SK-N-SH (cell line): ENCODE results near the gene LRRC56. TPM values are rescaled to one million over a fixed set of nuclear protein-coding genes. Genes with fewer than 3 reads are reported as not detected.

ENCODE experiments used
- CTCF ChIA-PET: fragments of 300-600, 350-600 bp; formaldehyde crosslinking; extraction: SDS; loops from one replicate; lab custom pipeline; 2021; lab: Yijun Ruan, JAX
- POLR2A ChIA-PET: fragments of 350-600 bp; sonication (Branson Sonifier 250); formaldehyde crosslinking; extraction: SDS; loops from one replicate; lab custom pipeline; 2020; ENCODE audit warnings: antibody characterized with exemption, inconsistent platforms; lab: Yijun Ruan, JAX
- DNase-seq: peaks from one replicate; pipeline ENCODE4 v3.0.0; 2012
- H2AFZ ChIP-seq: fragments of 200-600 bp; sonication (generic); 2 replicates; pipeline ENCODE4 v1.8.1; 2016; ENCODE audit warnings: antibody characterized with exemption, mild to moderate bottlenecking, low read depth
- H3F3A ChIP-seq: fragments of 200-600 bp; sonication (generic); replicated peaks from 2 replicates; pipeline ENCODE3; 2016; ENCODE audit warnings: antibody characterized with exemption, mild to moderate bottlenecking; ENCODE audit not compliant: insufficient read depth
- H3K27ac ChIP-seq, 2 experiments: fragments of 200-500 bp in 1 of 2; fragments of 200-600 bp in 1 of 2; sonication (Bioruptor generic) in 1 of 2; sonication (generic), shearing (Covaris generic) in 1 of 2; 2 replicates each; pipeline versions ENCODE4 v1.5.1 to v1.6.1; 2014 to 2016; ENCODE audit warnings: low read depth in 2 of 2, inconsistent platforms in 1 of 2, low read length in 1 of 2, mild to moderate bottlenecking in 1 of 2, mixed read lengths in 1 of 2
- H3K27me3 ChIP-seq: fragments of 200-600 bp; sonication (generic), shearing (Covaris generic); 2 replicates; pipeline ENCODE4 v1.6.1; 2016; ENCODE audit warnings: mixed run types; ENCODE audit not compliant: insufficient read depth
- H3K36me3 ChIP-seq, 2 experiments: fragments of 200-500 bp in 1 of 2; fragments of 200-600 bp in 1 of 2; sonication (Bioruptor generic) in 1 of 2; sonication (generic) in 1 of 2; replicated peaks in 1 of 2; 2 replicates each; pipeline versions ENCODE3 to v1.5.1; 2014 to 2016; ENCODE audit warnings: low read length in 1 of 2, mild to moderate bottlenecking in 1 of 2; ENCODE audit not compliant: insufficient read depth in 2 of 2, control insufficient read depth in 1 of 2
- H3K4me1 ChIP-seq, 2 experiments: fragments of 200-500 bp in 1 of 2; fragments of 200-600 bp in 1 of 2; sonication (Bioruptor generic) in 1 of 2; sonication (generic), shearing (Covaris generic) in 1 of 2; 2 replicates each; pipeline versions ENCODE4 v1.5.1 to v1.6.1; 2014 to 2016; ENCODE audit warnings: low read depth in 1 of 2, low read length in 1 of 2, mixed run types in 1 of 2; ENCODE audit not compliant: insufficient read depth in 2 of 2, control insufficient read depth in 1 of 2
- H3K4me2 ChIP-seq: fragments of 200-600 bp; sonication (generic), shearing (Covaris generic); 2 replicates; pipeline ENCODE4 v1.6.1; 2017; ENCODE audit warnings: mixed run types
- H3K4me3 ChIP-seq, 2 experiments: fragments of 200-500 bp in 1 of 2; fragments of 200-600 bp in 1 of 2; sonication (Bioruptor generic) in 1 of 2; sonication (generic), shearing (Covaris generic) in 1 of 2; 2 replicates each; pipeline versions ENCODE4 v1.5.1 to v1.8.1; 2014 to 2016; ENCODE audit warnings: low read depth in 2 of 2, inconsistent platforms in 1 of 2, low read length in 1 of 2, mild to moderate bottlenecking in 1 of 2, mixed read lengths in 1 of 2, moderate library complexity in 1 of 2
- H3K79me2 ChIP-seq: fragments of 200-600 bp; sonication (generic); 2 replicates; pipeline ENCODE4 v1.8.1; 2017; ENCODE audit warnings: mild to moderate bottlenecking; ENCODE audit not compliant: insufficient read depth
- H3K9ac ChIP-seq: fragments of 200-600 bp; sonication (generic); 2 replicates; pipeline ENCODE4 v1.6.1; 2017; ENCODE audit warnings: mixed run types
- H3K9me2 ChIP-seq: fragments of 200-600 bp; sonication (generic); 2 replicates; pipeline ENCODE4 v1.6.1; 2017; ENCODE audit warnings: mixed run types
- H3K9me3 ChIP-seq: fragments of 200-600 bp; sonication (generic); 2 replicates; pipeline ENCODE4 v1.6.1; 2017; ENCODE audit warnings: mixed run types, mild to moderate bottlenecking, moderate library complexity
- H4K20me1 ChIP-seq: fragments of 200-600 bp; sonication (generic); 2 replicates; pipeline ENCODE4 v1.6.1; 2017; ENCODE audit warnings: mild to moderate bottlenecking, mixed run types; ENCODE audit not compliant: insufficient read depth
- EP300 ChIP-seq, 2 experiments: IDR thresholded peaks; 2 replicates each; pipeline versions ENCODE4 v1.4.0 to v1.6.1; 2012; ENCODE audit warnings: borderline replicate concordance in 1 of 2, low read depth in 1 of 2, low read length in 1 of 2
- FOSL2 ChIP-seq: IDR thresholded peaks from 2 replicates; pipeline ENCODE4 v1.4.0; 2012; ENCODE audit warnings: low read depth, mild to moderate bottlenecking, moderate library complexity, borderline replicate concordance
- FOXJ3 ChIP-seq: sonication (generic); formaldehyde crosslinking; IDR thresholded peaks from 2 replicates; pipeline ENCODE4 v1.5.1; 2020; ENCODE audit warnings: mild to moderate bottlenecking, missing genetic modification reagents
- FOXM1 ChIP-seq: IDR thresholded peaks from 2 replicates; pipeline ENCODE4 v1.4.0; 2012; ENCODE audit warnings: low read depth, mild to moderate bottlenecking
- JUND ChIP-seq: IDR thresholded peaks from 2 replicates; pipeline ENCODE4 v1.4.0; 2012
- MXI1 ChIP-seq: IDR thresholded peaks from 2 replicates; pipeline ENCODE4 v1.6.1; 2012; ENCODE audit warnings: mild to moderate bottlenecking, low read depth, low read length, improper control_type of control experiment
- NRF1 ChIP-seq: IDR thresholded peaks from 2 replicates; pipeline ENCODE4 v1.6.1; 2012; ENCODE audit warnings: low read depth, mild to moderate bottlenecking, low read length
- RAD21 ChIP-seq: IDR thresholded peaks from 2 replicates; pipeline ENCODE4 v1.6.1; 2012; ENCODE audit warnings: mild to moderate bottlenecking, low read length
- SIN3A ChIP-seq: IDR thresholded peaks from 2 replicates; pipeline ENCODE4 v1.6.1; 2012; ENCODE audit warnings: low read depth, mild to moderate bottlenecking, low read length, moderate library complexity, borderline replicate concordance
- SMC3 ChIP-seq: IDR thresholded peaks from 2 replicates; pipeline ENCODE4 v1.6.1; 2012; ENCODE audit warnings: low read depth, low read length, improper control_type of control experiment
- TEAD4 ChIP-seq: IDR thresholded peaks from 2 replicates; pipeline ENCODE4 v1.4.0; 2012; ENCODE audit warnings: mild to moderate bottlenecking, borderline replicate concordance; ENCODE audit not compliant: insufficient read depth
- YY1 ChIP-seq: IDR thresholded peaks from 2 replicates; pipeline ENCODE4 v1.4.0; 2012; ENCODE audit warnings: low read depth, mild to moderate bottlenecking
- WGBS: methylation state at CpG from one replicate; pipeline ENCODE4 v1.1.6; 2017; ENCODE audit warnings: low lambda C conversion rate; 5-methylcytosine and 5-hydroxymethylcytosine counted together
- polyA plus RNA-seq, 3 experiments: library from polyadenylated mRNA; depleted of rRNA; stranded (reverse); fragments of >200 nt; gene quantifications; 2 replicates each; pipeline ENCODE4 v1.2.3, GENCODE V29; 2012
- TF ChIP-seq, protein P1 (sequence below): fragments of 150-350 bp; IDR thresholded peaks from 2 replicates; pipeline ENCODE4 v1.6.1; 2017; ENCODE audit warnings: antibody characterized with exemption, low read length, low read depth, borderline replicate concordance
- TF ChIP-seq, protein P2 (sequence below): IDR thresholded peaks from 2 replicates; pipeline ENCODE4 v1.4.0; 2012; ENCODE audit warnings: low read depth, borderline replicate concordance
- TF ChIP-seq, protein P3 (sequence below): IDR thresholded peaks from 2 replicates; pipeline ENCODE4 v1.4.0; 2012; ENCODE audit warnings: low read depth

LRRC56 gene
- polyA plus RNA-seq, 1 of the 3 experiments (the other 2 are of a cell fraction), result 1.2 TPM

DNA sequence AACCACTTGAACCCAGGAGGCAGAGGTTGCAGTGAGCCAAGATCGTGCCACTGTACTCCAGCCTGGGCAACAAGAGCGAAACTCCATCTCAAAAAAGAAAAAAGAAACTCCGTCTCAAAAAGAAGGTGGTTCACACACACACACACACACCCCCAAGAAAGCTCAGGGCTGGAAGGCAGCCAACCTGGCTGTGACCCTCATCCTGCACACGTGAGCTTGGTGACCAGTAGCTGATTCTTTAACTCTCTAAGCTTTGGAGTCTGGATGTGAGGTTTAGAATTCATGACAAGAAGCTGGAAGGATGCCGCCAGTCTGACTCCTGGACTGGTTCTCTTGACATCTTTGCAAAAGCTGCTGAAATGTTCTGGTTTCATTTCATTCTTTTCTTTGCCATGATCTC lies 28.4 kb upstream of the LRRC56 start:
- Histone ChIP-seq H3K27me3 (no peaks in the 10 kb centered on the region), H4K20me1 (no peaks in the 10 kb centered on the region)
- TF ChIP-seq EP300 (IDR thresholded peaks at IDR 0.05; ENCODE audit: borderline replicate concordance in 1 of 2, low read depth in 1 of 2, low read length in 1 of 2) (no peak), JUND (no peak), RAD21 (no peak), SMC3 (no peak), TEAD4 (no peak), MXI1 (no peak), FOXM1 (no peak), NRF1 (no peak), SIN3A (no peak)
- TF ChIP-seq, protein P1, sequence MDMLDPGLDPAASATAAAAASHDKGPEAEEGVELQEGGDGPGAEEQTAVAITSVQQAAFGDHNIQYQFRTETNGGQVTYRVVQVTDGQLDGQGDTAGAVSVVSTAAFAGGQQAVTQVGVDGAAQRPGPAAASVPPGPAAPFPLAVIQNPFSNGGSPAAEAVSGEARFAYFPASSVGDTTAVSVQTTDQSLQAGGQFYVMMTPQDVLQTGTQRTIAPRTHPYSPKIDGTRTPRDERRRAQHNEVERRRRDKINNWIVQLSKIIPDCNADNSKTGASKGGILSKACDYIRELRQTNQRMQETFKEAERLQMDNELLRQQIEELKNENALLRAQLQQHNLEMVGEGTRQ, result no peak
- TF ChIP-seq, protein P2, sequence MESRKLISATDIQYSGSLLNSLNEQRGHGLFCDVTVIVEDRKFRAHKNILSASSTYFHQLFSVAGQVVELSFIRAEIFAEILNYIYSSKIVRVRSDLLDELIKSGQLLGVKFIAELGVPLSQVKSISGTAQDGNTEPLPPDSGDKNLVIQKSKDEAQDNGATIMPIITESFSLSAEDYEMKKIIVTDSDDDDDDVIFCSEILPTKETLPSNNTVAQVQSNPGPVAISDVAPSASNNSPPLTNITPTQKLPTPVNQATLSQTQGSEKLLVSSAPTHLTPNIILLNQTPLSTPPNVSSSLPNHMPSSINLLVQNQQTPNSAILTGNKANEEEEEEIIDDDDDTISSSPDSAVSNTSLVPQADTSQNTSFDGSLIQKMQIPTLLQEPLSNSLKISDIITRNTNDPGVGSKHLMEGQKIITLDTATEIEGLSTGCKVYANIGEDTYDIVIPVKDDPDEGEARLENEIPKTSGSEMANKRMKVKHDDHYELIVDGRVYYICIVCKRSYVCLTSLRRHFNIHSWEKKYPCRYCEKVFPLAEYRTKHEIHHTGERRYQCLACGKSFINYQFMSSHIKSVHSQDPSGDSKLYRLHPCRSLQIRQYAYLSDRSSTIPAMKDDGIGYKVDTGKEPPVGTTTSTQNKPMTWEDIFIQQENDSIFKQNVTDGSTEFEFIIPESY, result no peak
- TF ChIP-seq, all 33 proteins: peak for 0
- Histone ChIP-seq H3K9ac (no peak overlapping the region), H3K9me3 (no peaks in the 10 kb centered on the region), H3K27ac (no peak overlapping the region), H2AFZ (no peak overlapping the region), H3K4me2 (no peak overlapping the region), H3K4me1 (peaks cover 7 to 9% of the 10 kb centered on the region in 2 experiments; a peak in 2 of 4 replicates), H3K36me3 (peaks cover 6 to 21% of the 10 kb centered on the region in 2 experiments), H3K79me2 (peaks cover 44% of the 10 kb centered on the region), H3K4me3 (no peak overlapping the region), H3F3A (peaks cover 4% of the 10 kb centered on the region), H3K9me2 (no peaks in the 10 kb centered on the region)
- DNase-seq, result no peak
- ChIA-PET POLR2A (no interaction called here), CTCF (interaction anchor here (0.9 to 2.5 kb wide), 3 partner anchors 10 to 60 kb away, joined by 4 to 15 read pairs (median 4); no protein-coding TSS in a partner anchor)
- WGBS, result 98% methylated on average over 5 of the region's 5 CpGs

DNA sequence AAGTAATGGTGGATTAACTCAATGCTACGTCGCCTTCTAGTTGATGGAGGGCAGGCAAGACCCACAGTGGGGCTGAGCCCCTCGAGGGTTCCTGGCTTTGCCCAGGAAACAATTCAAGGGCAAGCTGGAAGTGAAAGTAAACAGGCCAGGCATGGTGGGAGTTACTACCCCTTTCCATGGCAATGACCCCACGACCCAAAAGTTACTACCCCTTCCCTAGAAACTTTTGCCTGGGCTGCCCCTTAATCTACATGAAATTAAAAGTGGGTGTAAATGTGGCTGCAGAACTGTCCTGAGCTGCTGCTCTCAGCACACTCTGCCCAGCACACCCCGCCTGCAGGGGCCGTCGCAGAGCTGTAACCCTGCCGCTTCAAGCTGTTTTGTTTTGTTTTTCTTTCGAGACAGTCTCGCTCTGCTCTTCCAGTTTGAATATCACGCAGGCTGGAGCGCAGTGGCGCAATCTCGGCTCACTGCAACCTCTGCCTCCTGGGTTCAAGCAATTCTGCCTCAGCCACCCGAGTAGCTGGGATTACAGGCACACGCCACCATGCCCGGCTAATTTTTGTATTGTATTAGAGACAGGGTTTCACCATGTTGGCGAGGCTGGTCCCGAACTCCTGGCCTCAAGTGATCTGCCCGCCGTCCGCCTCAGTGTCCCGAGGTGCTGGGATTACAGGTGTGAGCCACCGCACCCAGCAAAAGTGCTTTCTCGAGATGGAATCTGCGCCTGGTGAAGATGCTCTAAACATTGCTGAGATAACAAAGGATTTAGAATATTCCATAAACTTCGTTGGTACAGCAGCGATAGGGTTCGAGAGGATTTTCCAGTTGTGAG lies 24.3 kb upstream of the LRRC56 start:
- H3K36me3 ChIP-seq, result peaks cover 4 to 37% of the 10 kb centered on the region in 2 experiments
- CTCF ChIA-PET, result no interaction called here

More for the DNA sequence above, 24.3 kb upstream of the LRRC56 start:
- H2AFZ ChIP-seq, result no peak overlapping the region
- no peaks in the 10 kb centered on the region for H4K20me1 ChIP-seq
- no peak overlapping the region for H3K4me2 ChIP-seq
- peaks cover 13% of the 10 kb centered on the region for H3K79me2 ChIP-seq
- no peak overlapping the region for H3K27ac ChIP-seq
- no peak overlapping the region for H3K4me3 ChIP-seq
- TF ChIP-seq FOXJ3 (CRISPR knock-in tag), result no peak
- no peak for TF ChIP-seq FOSL2
- TF ChIP-seq, protein P3, sequence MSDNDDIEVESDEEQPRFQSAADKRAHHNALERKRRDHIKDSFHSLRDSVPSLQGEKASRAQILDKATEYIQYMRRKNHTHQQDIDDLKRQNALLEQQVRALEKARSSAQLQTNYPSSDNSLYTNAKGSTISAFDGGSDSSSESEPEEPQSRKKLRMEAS, result no peak
- TF ChIP-seq YY1, result no peak
- no peak for TF ChIP-seq SMC3
- peaks cover 0 to 2% of the 10 kb centered on the region in 2 experiments; a peak in 1 of 4 replicates for H3K4me1 ChIP-seq
- H3K9ac ChIP-seq, result no peak overlapping the region
- no peaks in the 10 kb centered on the region for H3K9me2 ChIP-seq
- 87% methylated on average over 29 of the region's 29 CpGs for WGBS
- H3K9me3 ChIP-seq, result peaks cover 7% of the 10 kb centered on the region; the same call in 1 of the 2 replicates
- no peak for DNase-seq
- POLR2A ChIA-PET, result interaction anchor here (0.6 kb wide), 1 partner anchor 196 kb away, joined by 3 read pairs; no protein-coding TSS in a partner anchor
- H3K27me3 ChIP-seq, result no peaks in the 10 kb centered on the region
- no peaks in the 10 kb centered on the region for H3F3A ChIP-seq
